Spleen (tissue), 7 donors: ENCODE measurements around the gene ELMO3.

ENCODE experiments used
- POLR2A ChIP-seq, 3 donors: fragments of 450-650 bp; IDR thresholded peaks; one replicate each; pipeline ENCODE4 v1.5.1; 2017; ENCODE audit warnings: antibody characterized with exemption in 3 of 3, mild to moderate bottlenecking in 1 of 3
- POLR2AphosphoS5 ChIP-seq, 3 donors: sonication (generic); formaldehyde crosslinking; IDR thresholded peaks; one replicate each; pipeline ENCODE4 v1.5.1; 2017; ENCODE audit warnings: antibody characterized with exemption in 3 of 3
- TF ChIP-seq, protein P1 (sequence below), 11 experiments: fragments of 200-600 bp in 7 of 11; fragments of 450-650 bp in 4 of 11; sonication (generic) in 4 of 11; IDR thresholded peaks in 8 of 11; conservative IDR thresholded peaks in 3 of 11; 1 replicate in 7 of 11; 2 replicates in 4 of 11; pipeline versions ENCODE4 v1.4.0 to v1.8.0; 2016 to 2021; ENCODE audit warnings: antibody characterized with exemption in 11 of 11, inconsistent platforms in 4 of 11, mild to moderate bottlenecking in 1 of 11
- donor health status: DM: no; HTN: no; CAD: no; lungs with moderate emphysema.
- donor health status: DM: no; HTN: no; CAD: no.
- donor health status: DM: no; HTN: no; CAD: no.

- TF ChIP-seq, protein P1, sequence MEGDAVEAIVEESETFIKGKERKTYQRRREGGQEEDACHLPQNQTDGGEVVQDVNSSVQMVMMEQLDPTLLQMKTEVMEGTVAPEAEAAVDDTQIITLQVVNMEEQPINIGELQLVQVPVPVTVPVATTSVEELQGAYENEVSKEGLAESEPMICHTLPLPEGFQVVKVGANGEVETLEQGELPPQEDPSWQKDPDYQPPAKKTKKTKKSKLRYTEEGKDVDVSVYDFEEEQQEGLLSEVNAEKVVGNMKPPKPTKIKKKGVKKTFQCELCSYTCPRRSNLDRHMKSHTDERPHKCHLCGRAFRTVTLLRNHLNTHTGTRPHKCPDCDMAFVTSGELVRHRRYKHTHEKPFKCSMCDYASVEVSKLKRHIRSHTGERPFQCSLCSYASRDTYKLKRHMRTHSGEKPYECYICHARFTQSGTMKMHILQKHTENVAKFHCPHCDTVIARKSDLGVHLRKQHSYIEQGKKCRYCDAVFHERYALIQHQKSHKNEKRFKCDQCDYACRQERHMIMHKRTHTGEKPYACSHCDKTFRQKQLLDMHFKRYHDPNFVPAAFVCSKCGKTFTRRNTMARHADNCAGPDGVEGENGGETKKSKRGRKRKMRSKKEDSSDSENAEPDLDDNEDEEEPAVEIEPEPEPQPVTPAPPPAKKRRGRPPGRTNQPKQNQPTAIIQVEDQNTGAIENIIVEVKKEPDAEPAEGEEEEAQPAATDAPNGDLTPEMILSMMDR (IDR thresholded peaks at IDR 0.05 in 8 of 11, conservative IDR thresholded peaks at IDR 0.05 in 3 of 11): no peak
- no peak for TF ChIP-seq POLR2A (IDR thresholded peaks at IDR 0.05)
- no peak for TF ChIP-seq POLR2AphosphoS5 (IDR thresholded peaks at IDR 0.05)
These were observed 29.9 kb upstream of the ELMO3 start for GRCh38 chr16:67169011-67169451.
